Progenitor cell of endocrine pancreas (in vitro differentiated cells): ENCODE measurements around the gene PLCB2. TPM values are rescaled to one million over a fixed set of nuclear protein-coding genes. Genes with fewer than 3 reads are reported as not detected.

ENCODE experiments used
- DNase-seq: peaks from one replicate; pipeline ENCODE4 v3.0.0; 2021; ENCODE audit warnings: low spot score; ENCODE audit not compliant: unreplicated experiment
- H3K27ac Mint-ChIP-seq: 2 replicates; pipeline ENCODE4 v1.8.0; 2021; ENCODE audit warnings: mild to moderate bottlenecking, moderate library complexity, mixed read lengths
- H3K27me3 Mint-ChIP-seq: 2 replicates; pipeline ENCODE4 v1.8.0; 2021; ENCODE audit warnings: mixed read lengths
- H3K36me3 Mint-ChIP-seq: 2 replicates; pipeline ENCODE4 v1.8.0; 2022; ENCODE audit warnings: mixed read lengths; ENCODE audit not compliant: insufficient read depth
- H3K4me1 Mint-ChIP-seq: 2 replicates; pipeline ENCODE4 v1.8.0; 2021; ENCODE audit warnings: low read depth, mixed read lengths
- H3K4me3 Mint-ChIP-seq: 2 replicates; pipeline ENCODE4 v1.8.0; 2021; ENCODE audit warnings: low read depth, mild to moderate bottlenecking, moderate library complexity, mixed read lengths
- H3K9me3 Mint-ChIP-seq: 2 replicates; pipeline ENCODE4 v1.8.0; 2021; ENCODE audit warnings: low read depth, mixed read lengths
- CTCF ChIP-seq: fragments of 200-600 bp; sonication (generic); IDR thresholded peaks from one replicate; pipeline ENCODE4 v1.5.0; 2021; ENCODE audit warnings: antibody characterized with exemption, mild to moderate bottlenecking; ENCODE audit not compliant: unreplicated experiment
- total RNA-seq: library from RNA; stranded (reverse); gene quantifications from 2 replicates; pipeline ENCODE4 v1.2.1, GENCODE V29; 2021

PLCB2 gene
- total RNA-seq, 1 donor from 2014 or later, result 2.5 TPM

- H3K27me3 Mint-ChIP-seq, result peaks cover 23% of the 10 kb centered on the region
- H3K4me1 Mint-ChIP-seq, result peaks cover 12% of the 10 kb centered on the region
- no peak overlapping the region for H3K27ac Mint-ChIP-seq
- no peaks in the 10 kb centered on the region for H3K9me3 Mint-ChIP-seq
- peaks cover 3% of the 10 kb centered on the region for H3K36me3 Mint-ChIP-seq
- DNase-seq, result no peak
- H3K4me3 Mint-ChIP-seq, result no peak overlapping the region
- no peak for TF ChIP-seq CTCF
Observed at GRCh38 chr15:40275523-40275922, 32.2 kb downstream of the PLCB2 start.

GRCh38 chr15:40274350-40275274, 33.1 kb downstream of the PLCB2 start:
- H3K4me1 Mint-ChIP-seq, result peaks cover 12% of the 10 kb centered on the region
- no peak overlapping the region for H3K27ac Mint-ChIP-seq
- peaks cover 3% of the 10 kb centered on the region for H3K36me3 Mint-ChIP-seq
- no peaks in the 10 kb centered on the region for H3K9me3 Mint-ChIP-seq
- H3K27me3 Mint-ChIP-seq, result peaks cover 16% of the 10 kb centered on the region
- no peak overlapping the region for H3K4me3 Mint-ChIP-seq
- DNase-seq, result peak; percentile 78
- TF ChIP-seq CTCF, result peak; percentile 100

GRCh38 chr15:40273428-40273827, 34.3 kb downstream of the PLCB2 start:
- Mint-ChIP-seq H3K4me3 (no peak overlapping the region), H3K36me3 (peaks cover 6% of the 10 kb centered on the region), H3K27me3 (peaks cover 6% of the 10 kb centered on the region), H3K4me1 (peaks cover 2% of the 10 kb centered on the region), H3K27ac (no peak overlapping the region), H3K9me3 (no peaks in the 10 kb centered on the region)
- no peak for TF ChIP-seq CTCF
- DNase-seq, result no peak

GRCh38 chr15:40272485-40273056, 35.2 kb downstream of the PLCB2 start:
- no peak for DNase-seq
- no peak overlapping the region for H3K4me3 Mint-ChIP-seq
- peak; percentile 33 for TF ChIP-seq CTCF
- peaks cover 6% of the 10 kb centered on the region for H3K36me3 Mint-ChIP-seq
- no peaks in the 10 kb centered on the region for H3K9me3 Mint-ChIP-seq
- H3K27ac Mint-ChIP-seq, result no peak overlapping the region
- no peaks in the 10 kb centered on the region for H3K27me3 Mint-ChIP-seq
- H3K4me1 Mint-ChIP-seq, result no peaks in the 10 kb centered on the region

GRCh38 chr15:40271685-40272484, 35.9 kb downstream of the PLCB2 start:
- no peak for DNase-seq
- Mint-ChIP-seq H3K4me1 (no peaks in the 10 kb centered on the region), H3K36me3 (peaks cover 6% of the 10 kb centered on the region), H3K9me3 (no peaks in the 10 kb centered on the region), H3K27ac (peak overlapping the region; percentile 44), H3K4me3 (no peak overlapping the region), H3K27me3 (no peaks in the 10 kb centered on the region)
- no peak for TF ChIP-seq CTCF
